Stimulated activated CD4-positive, alpha-beta T cell treated with anti-CD3 and anti-CD28 coated beads, Interleukin-15, amount 100 ng/mL, for 1 hour (primary cell): ENCODE measurements around the gene ST3GAL4.
"Not testable (repeated sequence)": the region's sequence is repeated elsewhere in the genome, so short reads cannot be mapped to it uniquely, and the experiment has no call there.

Experiments
- DNase-seq, 2 donors: peaks; one replicate each; pipeline ENCODE4 v3.0.0-alpha.2; 2020; ENCODE audit warnings: low read depth in 1 of 2, low spot score in 1 of 2

ST3GAL4 gene

DNA sequence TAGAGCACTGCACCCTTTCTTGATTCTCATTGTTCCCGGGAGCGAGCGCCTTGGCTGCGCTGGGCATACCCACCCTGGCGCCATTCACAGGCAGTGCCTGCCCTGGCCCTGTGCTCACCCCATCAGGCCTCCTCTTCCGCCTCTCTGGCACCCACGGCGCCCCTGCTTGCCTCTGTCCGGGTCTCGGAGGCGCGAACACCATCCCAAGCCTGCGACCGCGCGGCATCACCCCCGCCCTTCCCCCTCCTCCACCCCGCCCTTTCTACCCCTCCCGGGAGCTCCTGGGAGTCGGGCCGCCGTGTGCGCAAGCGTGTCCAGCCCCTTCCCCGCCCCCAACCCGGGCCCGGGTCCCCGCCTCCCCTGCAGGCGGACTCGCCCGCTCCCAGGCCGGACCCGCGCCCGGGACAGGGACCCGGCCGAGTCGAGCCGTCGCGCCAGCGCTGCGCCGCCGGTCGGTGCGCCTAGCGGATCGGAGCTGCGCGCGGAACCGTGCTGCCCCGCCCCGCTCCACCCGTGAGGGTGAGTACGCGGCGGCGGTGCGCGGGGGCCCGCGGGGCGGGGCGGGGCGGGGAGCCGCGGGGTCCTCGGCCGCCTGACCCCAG, at the start of gene ST3GAL4:
TSS of gene ST3GAL4 (plus strand) at position 363 of the 602 bp plus-strand sequence. CDS start 50,470 bp downstream, outside the sequence.
- DNase-seq, result peak; percentile 50 to 61

- DNase-seq, result no peak
Measured at GRCh38 chr11:126305699-126306098, 49.8 kb upstream of the ST3GAL4 start.

DNA sequence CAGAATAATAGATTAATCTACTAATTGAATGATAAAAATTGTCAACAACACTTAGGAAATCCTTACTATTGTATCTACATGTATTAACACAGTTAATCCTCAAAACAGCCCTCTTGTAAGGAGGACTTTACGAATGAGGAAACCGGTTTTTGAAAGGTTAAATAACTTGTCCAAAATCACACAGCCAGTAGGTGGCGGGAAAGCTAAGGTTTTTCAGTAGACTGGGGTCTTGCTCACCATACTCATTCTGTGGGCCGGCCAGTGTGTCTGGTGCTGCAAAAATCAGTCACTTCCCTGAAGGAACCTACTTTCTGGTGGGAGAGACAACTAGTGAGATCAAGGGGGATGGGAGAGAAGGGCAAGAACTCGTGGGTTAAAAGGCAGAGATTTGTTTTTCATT, 47.8 kb upstream of the ST3GAL4 start:
- no peak for DNase-seq

- no peak for DNase-seq
Measured at GRCh38 chr11:126308271-126308671, 47.2 kb upstream of the ST3GAL4 start.

GRCh38 chr11:126308771-126309170, 46.7 kb upstream of the ST3GAL4 start:
- DNase-seq, result not testable (repeated sequence)

DNA sequence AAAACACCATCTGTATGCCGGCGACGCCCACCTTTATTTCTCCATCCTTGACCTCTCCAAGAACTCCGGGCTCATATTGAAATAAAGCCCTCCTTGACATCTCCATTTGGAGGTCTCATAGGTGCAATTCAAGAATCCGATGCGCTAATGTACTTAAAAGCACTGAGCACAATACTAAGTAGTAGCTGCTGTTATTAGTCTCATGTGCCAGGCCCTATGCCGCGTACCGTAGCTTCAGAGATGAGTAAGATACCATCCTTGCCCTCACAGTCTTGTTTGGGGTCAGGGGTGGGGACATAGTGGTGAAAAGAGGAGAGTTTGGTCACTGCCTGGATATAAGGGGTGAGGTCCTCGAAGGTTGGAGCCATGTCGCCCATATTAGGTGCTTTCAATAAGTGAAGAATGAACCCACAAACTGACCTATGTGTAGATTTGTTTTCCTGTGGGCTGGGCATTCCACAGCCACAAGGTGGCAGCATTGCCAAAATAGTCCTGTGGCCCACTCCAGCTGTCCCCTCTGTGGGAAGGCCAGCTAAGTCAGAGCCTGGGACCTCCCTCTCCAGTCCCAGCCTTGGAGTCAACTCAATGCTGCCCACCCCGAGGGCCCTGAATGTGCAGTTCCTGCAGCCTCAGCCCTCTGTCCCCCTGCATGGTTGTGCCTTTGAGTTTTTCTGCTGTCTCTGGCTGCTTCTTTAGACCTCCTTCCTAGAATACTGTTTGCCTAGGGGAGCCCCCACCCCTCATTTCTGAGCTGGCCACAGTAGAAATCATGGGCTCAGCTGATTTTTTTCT, 45.1 kb upstream of the ST3GAL4 start:
- DNase-seq, result peak; percentile 26 to 28

DNA sequence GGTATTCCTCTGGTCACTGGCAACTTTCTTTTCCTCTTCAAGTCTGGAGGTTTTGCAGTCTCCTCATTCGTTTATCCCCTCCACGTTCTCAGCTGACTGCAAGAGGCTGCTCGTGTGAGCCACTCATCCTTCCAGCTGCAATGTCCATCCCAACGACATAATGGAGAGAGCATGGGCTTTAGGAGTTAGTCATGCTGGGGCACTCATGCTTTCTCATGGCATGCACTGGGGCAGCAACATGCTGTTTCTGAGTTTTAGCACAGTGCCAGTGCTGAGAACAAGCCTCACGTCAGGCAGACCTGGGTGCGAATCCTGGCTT, 44.5 kb upstream of the ST3GAL4 start:
- no peak for DNase-seq

- no peak for DNase-seq
Measured at GRCh38 chr11:126311401-126312291, 43.8 kb upstream of the ST3GAL4 start.

DNA sequence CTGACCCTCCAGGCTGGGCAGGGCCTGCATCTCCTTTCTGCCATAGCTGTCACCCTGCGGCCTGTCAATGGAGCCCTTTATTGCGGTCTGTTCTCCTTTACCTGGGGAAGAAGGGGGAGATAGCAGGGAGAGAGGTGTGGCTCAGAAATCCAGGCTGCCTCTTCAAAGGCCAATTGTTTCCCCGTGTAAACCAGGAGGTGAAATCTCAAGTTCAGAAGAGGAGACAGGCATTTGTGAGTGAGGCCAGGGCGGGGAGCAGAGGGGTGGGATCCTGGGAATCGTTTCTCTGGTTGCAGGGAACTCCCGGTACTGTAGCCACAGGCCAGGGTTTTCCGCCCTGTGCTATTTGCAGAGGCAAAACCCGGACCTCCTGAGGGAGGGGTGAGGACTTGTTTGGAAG, 42.5 kb upstream of the ST3GAL4 start:
- no peak for DNase-seq

GRCh38 chr11:126313826-126314225, 41.7 kb upstream of the ST3GAL4 start:
- DNase-seq, result no peak

DNA sequence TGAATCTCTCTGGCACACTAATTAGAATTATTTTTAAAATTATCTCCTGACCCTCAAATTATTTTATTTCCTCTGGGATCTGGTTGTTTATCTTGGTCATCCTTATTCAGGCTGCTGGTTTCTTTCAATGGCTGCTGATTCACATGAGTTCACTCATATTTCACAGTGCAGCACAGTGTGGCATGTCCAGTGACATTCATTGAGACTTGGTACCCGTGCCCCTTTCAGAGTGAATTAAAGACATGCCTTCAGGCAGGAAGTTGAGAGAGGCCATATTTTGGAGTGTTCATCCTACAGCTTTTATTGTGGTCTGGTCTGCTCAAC, 38.1 kb upstream of the ST3GAL4 start:
- DNase-seq, result no peak

- DNase-seq, result no peak
Measured at GRCh38 chr11:126317756-126318573, 37.5 kb upstream of the ST3GAL4 start.

DNA sequence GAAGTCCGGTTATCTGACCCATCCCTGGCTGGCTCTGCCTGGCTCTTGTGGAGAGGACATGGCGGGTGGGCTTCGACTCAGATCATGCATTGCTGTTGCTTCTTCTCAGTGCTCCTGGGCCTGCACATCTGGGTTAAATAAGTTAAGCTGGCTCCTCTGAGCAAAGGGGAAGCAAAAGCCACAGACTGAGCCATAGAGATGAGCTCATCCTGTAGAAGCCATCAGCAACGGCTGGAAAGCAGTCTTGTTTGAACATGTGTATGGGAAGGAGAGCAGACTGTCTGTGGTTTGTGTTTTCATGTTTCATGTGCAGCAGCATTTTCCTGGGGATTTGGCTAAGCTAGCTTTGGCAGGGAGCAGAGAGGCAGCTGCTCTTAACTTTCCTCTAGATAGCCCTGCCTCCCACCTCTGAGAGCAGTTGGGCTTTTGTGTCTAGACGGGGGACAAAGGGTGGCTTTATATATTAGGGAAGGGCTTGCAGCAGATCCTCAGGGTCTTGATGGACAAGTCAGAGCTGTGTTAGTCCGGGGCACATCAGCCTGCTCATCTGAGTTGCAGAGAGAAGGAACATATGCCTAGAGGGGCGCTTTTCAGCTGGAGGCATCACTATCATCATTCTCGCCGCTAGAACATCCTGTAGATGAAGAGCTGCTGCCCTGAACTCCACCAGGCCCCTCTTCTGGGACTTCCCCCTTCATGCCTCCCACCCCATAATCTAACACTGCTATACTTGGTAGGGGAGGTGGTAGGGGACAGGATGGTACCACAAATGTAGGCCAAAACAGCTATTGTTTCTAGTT, 36.7 kb upstream of the ST3GAL4 start:
- no peak for DNase-seq

DNA sequence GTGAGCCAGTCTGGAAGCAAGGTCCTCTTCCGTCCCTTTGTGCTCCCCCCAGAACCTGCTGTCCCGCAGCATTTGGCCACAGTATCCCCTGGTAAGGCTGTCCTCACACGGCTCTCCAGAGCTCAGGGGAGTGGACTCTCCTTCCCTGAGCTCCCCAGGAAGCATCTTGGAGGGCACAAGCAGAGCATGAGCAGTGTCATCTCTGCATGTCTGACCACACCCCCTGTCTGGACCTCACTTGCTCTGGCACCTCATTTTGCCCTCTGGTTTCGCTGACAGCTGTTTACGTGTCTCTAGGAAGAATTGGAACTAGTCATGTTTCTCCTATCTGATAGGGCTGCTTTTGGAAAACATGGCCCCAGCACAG, 36.1 kb upstream of the ST3GAL4 start:
- no peak for DNase-seq

- no peak for DNase-seq
Measured at GRCh38 chr11:126322996-126323395, 32.5 kb upstream of the ST3GAL4 start.

DNA sequence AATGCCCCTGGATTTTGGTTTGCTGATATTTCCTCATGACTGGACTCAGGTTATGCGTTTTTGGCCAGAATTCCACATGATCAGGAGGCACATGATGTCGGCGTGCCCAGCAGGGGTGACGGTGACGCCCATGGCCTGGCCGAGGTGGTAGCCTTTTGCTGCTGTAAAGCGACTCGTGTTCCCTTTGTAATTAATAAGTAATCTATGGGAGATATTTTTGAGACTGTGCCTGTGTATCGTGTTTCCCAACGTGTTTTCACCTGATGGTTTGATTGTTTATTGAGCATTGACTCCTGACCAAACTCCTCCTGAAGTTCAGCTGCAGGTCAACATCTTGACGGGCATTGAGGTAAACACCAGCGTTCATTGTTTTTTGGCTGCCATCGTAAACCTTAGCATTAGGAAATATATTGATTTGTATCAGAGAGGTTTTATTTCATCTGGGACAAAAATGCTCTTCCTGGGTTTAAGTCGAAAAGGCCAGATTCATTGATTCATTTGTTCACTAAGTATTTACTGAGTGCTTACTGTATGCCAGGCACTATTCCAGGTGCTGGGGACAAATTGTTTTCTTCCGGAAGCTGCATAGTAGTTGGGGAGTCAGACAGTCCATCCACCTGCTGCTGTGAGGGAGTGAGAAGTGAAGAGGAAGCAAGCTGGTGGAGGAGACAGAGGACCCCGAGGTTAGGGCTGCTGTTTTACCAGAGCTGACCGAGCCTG, 28.0 kb upstream of the ST3GAL4 start:
- no peak for DNase-seq

- no peak for DNase-seq
Measured at GRCh38 chr11:126328001-126328390, 27.5 kb upstream of the ST3GAL4 start.

DNA sequence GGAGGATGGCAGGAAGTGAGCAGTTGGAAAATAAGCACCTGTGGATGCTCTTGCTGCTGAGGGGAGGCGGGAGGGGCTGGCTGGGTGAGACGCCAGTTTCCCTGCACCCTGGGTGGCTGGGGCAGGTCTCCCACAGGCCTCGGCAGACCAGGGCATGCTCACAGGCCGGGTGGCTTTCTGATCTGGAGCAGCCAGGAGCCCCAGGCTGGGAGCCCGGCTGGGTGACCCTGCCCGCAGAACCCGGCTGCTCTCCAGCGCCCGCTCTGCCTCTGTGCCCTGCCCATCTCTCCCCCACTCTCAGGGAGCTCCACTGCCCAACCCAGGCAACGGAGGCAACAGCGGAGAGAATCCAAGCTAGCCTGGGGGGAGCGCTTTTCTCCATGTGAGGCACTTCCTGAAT, 27.0 kb upstream of the ST3GAL4 start:
- DNase-seq, result no peak

DNA sequence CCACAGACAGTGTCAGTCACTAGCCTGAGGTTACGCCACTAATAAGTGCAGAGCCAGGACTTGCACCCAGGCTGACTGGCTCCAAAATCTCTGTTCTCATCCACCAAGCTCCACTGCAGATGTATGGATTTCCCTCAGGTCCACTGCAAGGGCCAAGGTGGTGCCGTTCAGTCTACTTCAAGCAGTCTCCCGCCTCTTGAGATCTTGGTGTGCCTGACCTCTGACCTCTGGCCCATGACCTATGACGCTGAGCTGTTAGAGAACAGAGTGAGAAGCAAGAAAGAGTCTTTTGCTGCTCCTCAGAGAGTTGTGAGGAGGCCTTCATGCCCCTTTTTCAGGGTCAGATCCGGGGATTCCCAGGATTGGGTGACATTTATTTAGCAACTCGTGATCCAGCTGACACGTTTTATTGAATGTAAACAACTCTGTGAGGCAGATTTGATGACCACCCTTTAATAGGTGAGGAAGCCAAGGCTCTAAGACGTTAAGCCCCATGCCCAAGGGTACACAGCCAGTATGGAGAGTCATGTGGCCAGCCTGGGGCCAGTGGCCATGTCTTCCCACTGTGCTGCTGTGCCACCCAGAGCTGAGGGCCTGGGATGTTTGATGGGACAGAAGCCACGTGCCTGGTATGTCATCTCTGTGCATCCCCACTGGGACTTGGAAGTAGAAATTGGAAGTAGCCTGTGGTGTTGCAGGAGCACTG, 26.4 kb upstream of the ST3GAL4 start:
- no peak for DNase-seq
